GM12878 (cell line): ENCODE data around the gene CYP8B1.

Experiments
- MTA3 ChIP-seq: IDR thresholded peaks from 2 replicates; pipeline ENCODE4 v1.6.1; 2012; ENCODE audit warnings: low read length, inconsistent platforms, borderline replicate concordance
- POLR2AphosphoS5 ChIP-seq: IDR thresholded peaks from 2 replicates; pipeline ENCODE4 v1.6.1; 2011; ENCODE audit warnings: mild to moderate bottlenecking, low read length, inconsistent platforms
- SUPT20H ChIP-seq: IDR thresholded peaks from 2 replicates; pipeline ENCODE4 v1.6.1; 2011; ENCODE audit warnings: low read depth, mild to moderate bottlenecking, low read length, moderate library complexity, borderline replicate concordance; ENCODE audit not compliant: control insufficient read depth
- TF ChIP-seq, protein P1 (sequence below): fragments of 450-650 bp; formaldehyde crosslinking; IDR thresholded peaks from 2 replicates; pipeline ENCODE4 v1.4.0; 2020; ENCODE audit warnings: mild to moderate bottlenecking, moderate library complexity
- TF ChIP-seq, protein P2 (sequence below), 3 experiments: IDR thresholded peaks in 2 of 3; conservative IDR thresholded peaks in 1 of 3; 2 replicates each; pipeline ENCODE4 v1.5.1; 2011; ENCODE audit warnings: low read depth in 3 of 3, low read length in 3 of 3, mild to moderate bottlenecking in 3 of 3, control low read depth in 2 of 3, moderate library complexity in 2 of 3, inconsistent platforms in 1 of 3, mixed read lengths in 1 of 3; ENCODE audit not compliant: control insufficient read depth in 2 of 3, insufficient read depth in 1 of 3; ENCODE audit errors: extremely low read depth in 1 of 3

DNA sequence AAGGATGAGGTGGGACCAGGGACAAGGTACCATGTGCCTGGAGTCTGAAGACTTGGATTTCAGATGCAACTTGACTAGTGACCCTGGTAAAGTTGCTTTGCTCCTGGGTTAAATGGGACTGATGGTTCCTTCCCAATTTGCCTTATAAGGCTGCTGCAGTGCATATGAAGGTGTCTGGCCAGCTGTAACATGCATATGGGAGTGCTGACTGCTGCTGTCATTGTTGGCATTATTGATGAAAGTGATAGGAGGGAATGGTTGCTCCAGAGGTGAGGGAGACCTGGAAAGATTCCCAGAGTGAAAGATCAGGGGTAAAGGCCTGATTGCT is 20.5 kb downstream of the CYP8B1 start:
- TF ChIP-seq SUPT20H (no peak), MTA3 (no peak), POLR2AphosphoS5 (no peak)
- TF ChIP-seq, protein P1, sequence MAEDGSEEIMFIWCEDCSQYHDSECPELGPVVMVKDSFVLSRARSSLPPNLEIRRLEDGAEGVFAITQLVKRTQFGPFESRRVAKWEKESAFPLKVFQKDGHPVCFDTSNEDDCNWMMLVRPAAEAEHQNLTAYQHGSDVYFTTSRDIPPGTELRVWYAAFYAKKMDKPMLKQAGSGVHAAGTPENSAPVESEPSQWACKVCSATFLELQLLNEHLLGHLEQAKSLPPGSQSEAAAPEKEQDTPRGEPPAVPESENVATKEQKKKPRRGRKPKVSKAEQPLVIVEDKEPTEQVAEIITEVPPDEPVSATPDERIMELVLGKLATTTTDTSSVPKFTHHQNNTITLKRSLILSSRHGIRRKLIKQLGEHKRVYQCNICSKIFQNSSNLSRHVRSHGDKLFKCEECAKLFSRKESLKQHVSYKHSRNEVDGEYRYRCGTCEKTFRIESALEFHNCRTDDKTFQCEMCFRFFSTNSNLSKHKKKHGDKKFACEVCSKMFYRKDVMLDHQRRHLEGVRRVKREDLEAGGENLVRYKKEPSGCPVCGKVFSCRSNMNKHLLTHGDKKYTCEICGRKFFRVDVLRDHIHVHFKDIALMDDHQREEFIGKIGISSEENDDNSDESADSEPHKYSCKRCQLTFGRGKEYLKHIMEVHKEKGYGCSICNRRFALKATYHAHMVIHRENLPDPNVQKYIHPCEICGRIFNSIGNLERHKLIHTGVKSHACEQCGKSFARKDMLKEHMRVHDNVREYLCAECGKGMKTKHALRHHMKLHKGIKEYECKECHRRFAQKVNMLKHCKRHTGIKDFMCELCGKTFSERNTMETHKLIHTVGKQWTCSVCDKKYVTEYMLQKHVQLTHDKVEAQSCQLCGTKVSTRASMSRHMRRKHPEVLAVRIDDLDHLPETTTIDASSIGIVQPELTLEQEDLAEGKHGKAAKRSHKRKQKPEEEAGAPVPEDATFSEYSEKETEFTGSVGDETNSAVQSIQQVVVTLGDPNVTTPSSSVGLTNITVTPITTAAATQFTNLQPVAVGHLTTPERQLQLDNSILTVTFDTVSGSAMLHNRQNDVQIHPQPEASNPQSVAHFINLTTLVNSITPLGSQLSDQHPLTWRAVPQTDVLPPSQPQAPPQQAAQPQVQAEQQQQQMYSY (CRISPR knock-in tag), result no peak
- TF ChIP-seq, protein P2, sequence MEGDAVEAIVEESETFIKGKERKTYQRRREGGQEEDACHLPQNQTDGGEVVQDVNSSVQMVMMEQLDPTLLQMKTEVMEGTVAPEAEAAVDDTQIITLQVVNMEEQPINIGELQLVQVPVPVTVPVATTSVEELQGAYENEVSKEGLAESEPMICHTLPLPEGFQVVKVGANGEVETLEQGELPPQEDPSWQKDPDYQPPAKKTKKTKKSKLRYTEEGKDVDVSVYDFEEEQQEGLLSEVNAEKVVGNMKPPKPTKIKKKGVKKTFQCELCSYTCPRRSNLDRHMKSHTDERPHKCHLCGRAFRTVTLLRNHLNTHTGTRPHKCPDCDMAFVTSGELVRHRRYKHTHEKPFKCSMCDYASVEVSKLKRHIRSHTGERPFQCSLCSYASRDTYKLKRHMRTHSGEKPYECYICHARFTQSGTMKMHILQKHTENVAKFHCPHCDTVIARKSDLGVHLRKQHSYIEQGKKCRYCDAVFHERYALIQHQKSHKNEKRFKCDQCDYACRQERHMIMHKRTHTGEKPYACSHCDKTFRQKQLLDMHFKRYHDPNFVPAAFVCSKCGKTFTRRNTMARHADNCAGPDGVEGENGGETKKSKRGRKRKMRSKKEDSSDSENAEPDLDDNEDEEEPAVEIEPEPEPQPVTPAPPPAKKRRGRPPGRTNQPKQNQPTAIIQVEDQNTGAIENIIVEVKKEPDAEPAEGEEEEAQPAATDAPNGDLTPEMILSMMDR (IDR thresholded peaks at IDR 0.05 in 2 of 3, conservative IDR thresholded peaks at IDR 0.05 in 1 of 3; ENCODE audit: control insufficient read depth in 2 of 3, extremely low read depth in 1 of 3, insufficient read depth in 1 of 3, low read depth in 3 of 3, low read length in 3 of 3), result no peak
